GM19099 (cell line): ENCODE results near the gene KLHL1.

Experiments used
- POLR2A ChIP-seq: IDR thresholded peaks from 3 replicates; pipeline ENCODE4 v1.6.1; 2011; ENCODE audit warnings: low read depth; ENCODE audit not compliant: insufficient read length; ENCODE audit errors: extremely low read depth

KLHL1 gene

DNA sequence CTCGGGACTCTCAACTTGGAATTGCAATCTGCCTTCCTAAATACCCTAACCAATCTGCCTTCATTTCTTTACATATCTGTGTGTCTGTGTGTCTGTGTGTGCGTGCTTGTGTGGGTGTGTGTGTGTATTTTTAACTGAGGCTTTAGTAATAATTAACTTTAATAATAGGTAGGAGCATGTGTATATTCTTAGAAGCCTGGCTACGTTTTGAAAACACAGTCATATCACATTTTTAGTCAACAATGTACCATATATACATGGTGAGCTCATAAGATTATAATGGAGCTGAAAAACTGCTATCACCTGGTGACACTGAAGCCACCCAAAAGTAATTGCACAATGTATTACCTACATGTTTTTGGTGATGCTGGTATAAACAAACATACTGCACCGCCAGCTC lies 66.1 kb downstream of the KLHL1 start:
- no peak for TF ChIP-seq POLR2A

DNA sequence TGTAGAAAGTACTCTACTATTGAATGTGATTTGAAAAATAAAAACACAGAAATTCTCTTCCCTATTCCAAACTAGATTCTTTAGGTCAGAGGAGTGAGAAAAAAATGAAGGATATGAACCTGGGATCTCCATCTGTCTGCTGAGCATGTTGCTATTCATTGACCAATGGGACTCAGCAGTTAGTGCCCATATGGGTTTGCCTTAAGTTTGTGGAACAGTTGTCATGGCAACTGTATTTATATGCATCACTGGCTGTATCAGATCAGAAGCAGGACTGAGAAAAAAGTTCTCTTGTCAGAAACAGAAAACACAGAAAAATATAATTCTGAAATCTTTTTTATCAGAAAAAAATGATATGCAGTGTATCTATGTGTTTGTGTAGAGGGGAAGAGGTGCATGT lies 74.0 kb downstream of the KLHL1 start:
- no peak for TF ChIP-seq POLR2A

DNA sequence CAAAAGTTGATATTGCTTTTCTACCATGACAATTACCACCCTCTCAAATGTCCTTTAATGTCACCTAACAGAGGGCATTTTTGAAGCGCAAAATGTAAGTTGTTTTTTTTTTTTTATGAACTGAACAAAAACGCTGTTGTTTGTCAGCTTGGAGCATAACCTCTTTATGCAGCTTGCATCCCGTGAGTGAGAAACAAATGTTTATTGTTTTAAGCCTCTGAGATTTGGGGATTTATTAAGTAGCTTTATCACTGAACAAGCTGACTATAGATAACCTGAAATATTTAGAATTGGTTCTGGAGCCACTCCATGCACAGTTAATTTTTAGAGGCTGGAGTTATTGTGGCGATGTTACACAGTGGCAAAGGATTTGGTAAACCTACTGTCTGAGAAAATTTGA lies 80.7 kb downstream of the KLHL1 start:
- no peak for TF ChIP-seq POLR2A

DNA sequence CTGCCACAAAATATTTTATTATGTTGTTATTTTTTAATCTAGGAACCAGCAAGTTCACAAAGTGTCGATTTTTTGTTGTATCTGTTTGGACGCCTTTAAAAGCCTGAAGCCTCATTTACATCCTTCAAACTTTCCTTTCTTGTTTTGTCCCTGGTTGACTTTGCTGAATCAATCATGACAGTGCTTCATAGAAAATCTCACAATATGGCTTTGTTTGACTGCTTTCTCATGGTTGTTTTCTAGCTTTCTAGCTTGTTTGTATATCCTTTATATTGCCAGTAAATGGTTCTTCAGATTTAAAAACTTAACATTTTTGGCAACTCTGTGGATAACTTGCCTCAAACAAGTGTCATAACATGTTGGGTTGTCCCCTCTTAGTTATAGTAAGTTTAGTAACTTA lies 84.7 kb downstream of the KLHL1 start:
- TF ChIP-seq POLR2A: no peak

DNA sequence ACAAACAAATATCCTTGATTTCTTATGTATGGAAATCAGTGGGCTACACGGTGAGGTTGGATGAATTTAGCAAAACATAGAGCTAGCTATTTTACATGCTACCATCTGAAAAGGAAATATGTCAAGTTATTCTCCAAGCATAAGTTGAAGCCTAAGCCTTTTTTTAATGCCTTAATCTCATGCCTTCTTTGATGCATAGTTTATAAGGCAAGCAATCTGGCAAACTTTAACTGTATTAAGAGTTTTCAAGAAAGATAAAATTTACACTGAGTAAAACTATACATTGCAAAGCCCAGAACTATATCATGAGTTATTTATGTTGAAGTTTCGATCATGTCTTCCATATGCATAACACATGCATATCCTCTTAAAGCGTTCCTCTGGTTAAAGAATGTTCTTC lies 85.6 kb downstream of the KLHL1 start:
- no peak for TF ChIP-seq POLR2A

DNA sequence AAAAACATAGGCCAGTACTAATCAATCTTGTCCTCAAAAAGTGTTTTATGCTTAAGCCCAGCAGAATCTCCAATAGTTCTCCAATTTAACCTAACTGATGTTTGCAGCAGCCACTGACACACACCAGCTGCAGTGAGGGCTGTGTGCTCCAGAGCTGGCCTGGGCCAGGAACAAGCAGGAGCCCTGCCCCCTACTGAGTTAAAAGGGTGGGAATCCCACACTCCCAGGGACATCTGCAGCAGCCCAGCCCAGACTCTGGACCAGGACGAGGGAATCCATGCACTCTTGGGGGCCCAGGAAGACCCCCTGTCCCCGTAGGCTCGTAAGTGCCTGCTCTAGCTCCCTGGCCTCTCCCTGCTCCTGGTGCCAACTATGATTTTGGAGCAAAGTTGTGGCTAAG lies 92.1 kb downstream of the KLHL1 start:
- TF ChIP-seq POLR2A: no peak

DNA sequence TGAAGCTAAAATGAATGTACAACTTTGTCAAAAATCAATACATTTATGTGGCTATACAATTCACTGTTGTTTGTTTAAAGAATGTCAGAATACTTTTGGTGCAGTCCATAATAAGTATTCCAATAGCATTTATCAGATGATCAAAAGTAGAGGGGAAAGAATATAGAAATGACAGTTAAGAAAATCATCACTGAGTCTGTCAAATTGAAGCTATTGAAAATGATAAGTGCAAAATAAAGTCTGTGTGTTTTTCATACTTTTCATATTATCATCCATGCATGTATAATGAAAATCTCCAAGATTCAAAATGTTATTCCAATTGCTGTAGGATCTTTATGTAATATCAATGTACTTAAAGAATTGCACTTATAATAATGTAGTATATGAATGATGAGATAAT lies 93.9 kb downstream of the KLHL1 start:
- no peak for TF ChIP-seq POLR2A

DNA sequence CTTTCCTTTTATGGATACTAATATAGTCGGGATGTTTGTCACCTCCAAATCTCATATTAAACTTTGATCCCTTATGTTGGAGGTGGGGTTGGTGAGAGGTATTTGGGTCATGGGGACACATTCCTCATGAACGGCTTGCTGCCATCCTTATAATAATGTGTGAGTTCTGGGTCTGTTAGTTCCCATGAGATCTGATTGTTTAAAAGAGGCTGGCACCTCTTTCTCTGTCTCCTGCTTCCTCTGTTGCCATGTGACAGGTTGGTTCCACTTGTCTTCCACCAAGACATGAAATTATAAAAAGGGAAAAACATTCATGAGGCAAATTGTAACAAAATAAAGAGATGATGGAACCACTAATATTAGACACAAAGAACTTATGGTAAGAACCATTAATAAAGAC lies 108.4 kb downstream of the KLHL1 start:
- no peak for TF ChIP-seq POLR2A

DNA sequence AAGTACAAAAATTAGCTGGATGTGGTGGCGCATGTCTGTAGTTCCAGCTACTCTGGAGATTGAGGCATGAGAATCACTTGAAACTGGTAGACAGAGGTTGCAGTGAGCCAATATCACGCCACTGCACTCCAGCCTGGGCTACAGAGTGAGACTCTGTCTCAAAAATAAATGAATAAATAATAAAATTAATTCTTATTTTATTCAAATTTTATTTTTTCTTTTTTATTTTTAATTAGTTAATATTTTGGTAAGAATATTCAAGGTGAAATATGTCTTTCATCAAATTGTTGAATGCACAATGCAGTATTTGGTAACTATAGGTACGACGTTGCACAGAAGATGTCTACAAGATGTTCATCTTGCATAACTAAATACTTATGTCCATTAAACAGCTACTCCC lies 111.2 kb downstream of the KLHL1 start:
- no peak for TF ChIP-seq POLR2A

DNA sequence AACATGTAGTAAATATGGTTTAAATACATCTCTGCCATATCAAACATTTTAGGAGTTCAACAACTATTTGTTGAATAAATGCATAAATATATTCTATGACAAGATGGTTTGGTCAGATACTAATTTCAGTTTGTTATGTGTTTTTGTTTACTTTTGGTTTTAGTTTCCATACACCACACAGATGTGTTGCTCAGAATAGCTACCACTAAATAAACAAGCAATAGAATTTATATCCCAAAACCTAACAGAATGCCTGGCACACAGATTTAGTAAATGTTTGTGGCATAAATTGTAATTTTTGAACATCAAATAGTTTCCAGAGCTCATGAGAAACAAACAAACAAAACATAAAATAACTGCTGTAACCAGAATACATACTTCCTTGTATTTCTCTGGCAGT lies 127.5 kb downstream of the KLHL1 start:
- TF ChIP-seq POLR2A: no peak

DNA sequence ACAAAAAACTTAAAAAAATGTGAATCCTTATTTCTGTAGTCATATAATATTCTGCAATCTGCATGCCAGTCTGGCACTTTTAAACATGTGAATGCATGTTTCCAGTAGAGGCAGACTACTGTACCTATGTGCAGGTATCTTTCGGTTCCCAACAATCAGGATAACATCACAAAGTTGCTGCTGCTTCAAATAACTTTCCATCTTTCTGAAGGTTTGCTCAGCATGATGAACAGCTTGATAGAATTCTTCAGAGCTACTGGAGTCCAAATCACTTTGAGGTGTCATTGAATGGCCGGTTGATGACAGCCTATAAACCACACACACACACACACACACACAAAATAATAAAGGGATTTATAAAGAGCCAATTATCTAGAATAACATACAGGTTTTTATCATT lies 132.8 kb downstream of the KLHL1 start:
- TF ChIP-seq POLR2A: no peak

DNA sequence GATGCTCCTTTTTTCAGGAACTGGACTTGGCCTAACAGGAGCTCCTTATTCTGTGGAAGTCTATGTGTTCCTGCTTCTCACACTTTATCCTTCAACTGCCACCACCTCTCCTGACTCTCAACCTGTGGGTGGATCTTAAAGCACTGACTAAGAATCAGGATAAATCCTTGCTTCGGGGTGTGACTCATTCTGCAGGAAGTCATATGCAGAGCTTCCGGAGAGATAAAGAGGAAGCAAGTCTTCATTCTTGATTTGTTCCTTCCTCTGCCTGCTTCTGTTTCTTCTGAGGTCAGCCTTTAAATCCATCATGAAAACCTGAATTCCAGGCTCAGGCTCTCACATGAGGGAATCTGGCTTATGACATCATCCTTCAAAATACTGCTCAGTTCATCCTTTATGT lies 137.7 kb downstream of the KLHL1 start:
- no peak for TF ChIP-seq POLR2A

DNA sequence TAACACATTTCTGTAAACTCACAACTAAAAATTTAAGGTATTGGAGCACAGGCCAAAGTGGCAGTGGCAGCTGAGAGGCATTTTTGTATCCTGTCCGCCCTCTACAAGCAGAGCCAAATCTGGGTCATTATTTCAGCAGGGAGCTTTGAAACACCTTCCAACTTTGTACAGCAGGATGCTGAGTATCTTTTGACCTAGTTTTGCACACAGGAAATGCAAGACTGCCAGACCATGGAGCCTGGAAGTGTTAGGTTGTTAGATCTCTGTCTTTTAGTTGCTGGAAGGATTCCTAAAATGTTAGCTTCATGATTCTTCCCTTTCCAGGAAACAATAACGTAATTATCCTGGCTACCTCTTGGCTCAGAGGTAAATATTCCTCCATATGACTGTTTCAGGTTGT lies 149.2 kb downstream of the KLHL1 start:
- TF ChIP-seq POLR2A: no peak

DNA sequence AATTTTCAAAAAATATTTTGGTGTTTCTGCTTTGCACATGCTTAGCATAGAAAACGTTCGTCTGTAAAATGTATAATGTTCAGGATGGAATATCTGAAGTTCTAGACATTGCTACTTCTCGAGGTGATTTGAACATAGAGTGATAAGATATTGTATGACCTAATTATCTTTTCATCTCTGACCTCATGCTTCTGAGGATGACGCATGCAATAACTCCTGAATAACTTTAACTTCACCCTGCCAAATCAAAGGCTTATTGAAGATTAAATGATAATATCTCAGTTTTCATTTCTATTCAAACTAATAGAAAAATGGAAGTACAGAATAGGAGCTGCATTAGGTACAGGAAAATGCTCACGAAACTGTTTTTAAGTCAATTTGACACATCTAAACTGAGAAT lies 151.4 kb downstream of the KLHL1 start:
- TF ChIP-seq POLR2A: no peak

DNA sequence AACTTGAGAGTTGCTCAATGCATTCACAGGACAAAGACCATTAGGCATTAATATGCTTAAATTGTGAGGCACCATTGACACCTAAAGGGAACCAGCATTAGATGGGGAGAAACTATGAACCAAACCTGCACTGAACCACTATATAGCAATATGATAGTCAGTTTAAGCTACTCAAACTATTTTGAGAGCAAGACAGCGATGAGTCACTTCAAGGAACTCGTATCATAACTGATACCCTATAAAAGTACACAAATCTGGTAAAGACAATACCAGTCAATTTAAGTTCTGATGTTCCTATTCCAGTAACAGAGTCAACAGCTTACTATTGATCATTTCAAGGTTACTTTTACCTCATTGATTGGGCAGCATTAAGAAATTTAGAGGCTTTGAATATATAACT lies 151.9 kb downstream of the KLHL1 start:
- no peak for TF ChIP-seq POLR2A

DNA sequence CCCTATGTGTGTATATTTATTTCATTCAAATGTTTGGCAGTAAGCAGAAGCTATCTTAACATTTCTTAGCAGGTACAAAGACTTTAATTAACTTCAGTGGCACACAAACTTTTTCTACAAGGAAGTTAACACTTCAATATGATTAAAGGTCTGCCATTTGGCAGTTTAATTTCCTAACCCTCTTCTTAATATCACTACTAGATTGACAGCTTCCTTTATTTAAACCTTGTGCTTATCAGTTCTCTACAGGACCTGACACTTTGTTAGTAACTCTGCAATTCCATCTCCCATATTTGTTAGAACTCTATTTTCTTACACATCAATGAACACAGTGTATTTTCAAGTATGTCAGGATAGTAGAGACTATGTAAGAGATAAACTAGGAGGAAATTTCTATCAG lies 153.0 kb downstream of the KLHL1 start:
- TF ChIP-seq POLR2A: no peak

DNA sequence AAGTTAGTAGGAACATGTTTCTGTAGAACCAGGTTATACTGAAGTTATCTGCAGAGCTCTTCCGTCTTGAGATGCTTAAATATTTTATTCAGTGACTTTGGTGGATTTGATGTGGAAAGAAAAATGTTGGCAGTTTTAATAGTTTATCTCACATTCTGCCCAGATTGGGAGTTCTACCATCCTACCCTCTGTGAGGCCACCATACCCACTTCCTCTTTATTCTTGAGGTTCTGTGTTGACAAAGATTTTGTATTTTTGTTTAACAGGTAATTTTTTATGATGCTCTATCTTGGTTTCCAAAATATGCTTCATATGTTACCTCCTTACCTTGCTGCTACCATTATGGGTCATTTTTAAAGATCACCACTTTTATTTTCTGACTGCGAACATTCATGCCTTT lies 156.8 kb downstream of the KLHL1 start:
- TF ChIP-seq POLR2A: no peak

DNA sequence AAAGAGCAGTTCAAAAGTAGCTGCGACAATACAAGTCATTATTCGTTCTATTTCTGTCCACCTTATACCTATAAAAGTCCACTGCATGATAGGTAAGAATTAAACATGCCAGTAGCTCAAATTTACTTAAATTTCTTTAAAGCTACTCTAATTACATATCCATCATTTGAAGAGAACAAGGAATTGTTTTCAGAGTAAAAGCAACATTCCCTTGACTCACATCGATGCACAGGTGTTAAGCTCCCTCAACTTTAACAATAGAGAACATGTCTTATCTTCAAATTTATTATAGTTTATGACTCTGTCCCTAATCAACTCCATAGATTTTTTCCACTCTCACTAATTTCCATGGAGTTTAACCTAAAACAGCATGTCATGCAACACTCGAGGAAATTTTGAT lies 158.1 kb downstream of the KLHL1 start:
- no peak for TF ChIP-seq POLR2A

DNA sequence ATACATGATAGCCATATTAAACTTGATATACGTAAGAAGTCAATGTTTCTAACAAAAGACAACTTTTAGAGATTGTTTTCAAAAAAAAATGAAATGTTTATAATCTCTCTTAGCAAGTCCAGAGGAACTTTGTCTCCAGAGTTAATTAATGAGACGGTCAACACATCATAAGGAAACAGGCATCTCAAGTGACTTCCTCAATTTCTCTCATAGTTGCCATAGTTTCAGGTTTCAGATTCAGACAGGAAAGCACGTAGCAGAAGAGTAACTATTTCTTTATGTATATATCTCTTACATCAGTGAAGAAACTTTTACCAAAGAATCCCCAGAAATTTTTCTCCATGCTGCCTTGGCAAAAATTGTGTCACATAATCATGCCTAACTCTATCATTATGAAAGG lies 160.2 kb downstream of the KLHL1 start:
- no peak for TF ChIP-seq POLR2A

DNA sequence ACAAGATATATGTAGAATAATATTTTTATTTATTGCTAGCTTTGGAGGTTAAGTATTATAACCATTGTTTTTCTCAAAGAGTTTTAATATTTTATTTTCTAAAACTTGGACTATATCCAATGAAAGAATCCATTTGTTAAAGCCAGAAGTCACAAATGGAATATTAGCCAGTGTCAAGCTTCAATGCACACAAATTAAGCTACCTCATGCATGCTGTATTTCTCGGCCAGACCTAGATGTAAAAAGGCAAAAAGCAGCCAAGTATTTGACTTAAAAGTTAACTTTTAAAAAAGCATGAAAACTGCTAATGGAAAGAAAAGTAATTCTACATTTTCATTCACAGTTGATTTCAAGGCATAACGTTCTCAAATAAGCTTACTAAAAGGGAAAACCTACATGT lies 160.7 kb downstream of the KLHL1 start:
- TF ChIP-seq POLR2A: no peak
